Measurements from ENCODE around the gene PSMG3.
A peak's percentile ranks its signal among the peaks of the same experiment; 100 is the strongest.

Gene PSMG3

DNA sequence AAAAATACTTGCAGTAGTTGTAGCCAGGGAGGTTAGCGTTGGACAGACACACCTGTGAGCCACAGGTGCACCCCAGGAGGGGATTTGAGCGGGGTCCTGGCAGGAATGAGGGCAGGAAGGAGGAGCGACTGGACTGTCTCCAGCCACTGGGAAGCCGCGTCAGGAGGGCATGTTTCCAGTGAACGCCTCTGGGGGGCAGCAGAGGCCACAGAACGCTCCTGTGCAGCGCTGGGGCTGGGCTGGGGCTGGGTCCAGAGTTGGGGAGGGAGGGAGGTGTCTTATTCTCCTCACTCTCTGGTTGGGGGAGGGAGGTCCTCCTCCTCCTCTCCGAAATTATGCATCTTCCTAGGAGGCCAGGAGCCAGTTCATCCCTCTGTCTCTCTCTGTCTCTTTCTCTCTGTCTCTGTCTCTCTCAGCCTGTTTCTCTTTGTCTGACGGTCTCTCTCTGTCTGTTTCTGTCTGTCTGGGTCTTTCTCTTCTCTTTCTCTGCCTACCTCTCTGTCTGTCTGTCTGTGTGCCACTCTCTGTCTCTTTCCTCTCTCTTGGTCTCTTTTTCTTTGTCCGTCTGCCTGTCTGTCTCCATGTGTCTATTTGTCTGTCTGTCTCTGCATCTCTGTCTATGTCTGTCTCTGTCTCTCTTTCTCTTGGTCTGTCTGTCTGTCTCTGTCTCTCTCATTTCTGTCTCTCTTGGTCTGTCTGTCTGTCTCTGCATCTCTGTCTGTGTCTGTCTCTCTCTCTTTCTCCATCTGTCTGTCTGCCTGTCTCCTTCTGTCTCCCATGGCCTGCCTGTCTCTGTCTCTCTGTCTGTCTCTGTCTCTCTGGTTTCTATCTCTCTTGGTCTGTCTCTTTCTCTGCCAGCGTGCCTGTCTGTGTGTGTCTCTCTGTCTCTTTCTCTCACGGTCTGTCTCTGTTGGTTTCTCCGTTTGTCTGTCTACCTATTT lies 9.9 kb upstream of the PSMG3 start:
- DNase-seq (ENCODE audit: low read depth), result peak; percentile 49

DNA sequence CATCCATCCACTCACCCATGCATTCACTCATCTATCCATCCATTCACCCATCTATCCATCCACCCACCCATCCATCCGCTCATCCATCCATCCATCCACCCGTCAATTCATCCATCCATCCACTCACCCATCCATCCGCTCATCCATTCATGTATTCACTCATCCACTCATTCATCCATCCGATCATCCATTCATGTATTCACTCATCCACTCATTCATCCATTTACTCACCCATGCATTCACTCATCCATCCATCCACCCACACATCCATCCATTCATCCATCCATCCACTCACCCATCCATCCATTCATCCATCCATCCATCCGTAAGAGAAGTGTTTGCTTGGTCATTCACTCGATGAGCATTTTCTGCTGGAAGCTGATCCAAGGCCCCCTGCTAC lies 8.7 kb upstream of the PSMG3 start:
- DNase-seq (ENCODE audit: low read depth), result no peak

DNA sequence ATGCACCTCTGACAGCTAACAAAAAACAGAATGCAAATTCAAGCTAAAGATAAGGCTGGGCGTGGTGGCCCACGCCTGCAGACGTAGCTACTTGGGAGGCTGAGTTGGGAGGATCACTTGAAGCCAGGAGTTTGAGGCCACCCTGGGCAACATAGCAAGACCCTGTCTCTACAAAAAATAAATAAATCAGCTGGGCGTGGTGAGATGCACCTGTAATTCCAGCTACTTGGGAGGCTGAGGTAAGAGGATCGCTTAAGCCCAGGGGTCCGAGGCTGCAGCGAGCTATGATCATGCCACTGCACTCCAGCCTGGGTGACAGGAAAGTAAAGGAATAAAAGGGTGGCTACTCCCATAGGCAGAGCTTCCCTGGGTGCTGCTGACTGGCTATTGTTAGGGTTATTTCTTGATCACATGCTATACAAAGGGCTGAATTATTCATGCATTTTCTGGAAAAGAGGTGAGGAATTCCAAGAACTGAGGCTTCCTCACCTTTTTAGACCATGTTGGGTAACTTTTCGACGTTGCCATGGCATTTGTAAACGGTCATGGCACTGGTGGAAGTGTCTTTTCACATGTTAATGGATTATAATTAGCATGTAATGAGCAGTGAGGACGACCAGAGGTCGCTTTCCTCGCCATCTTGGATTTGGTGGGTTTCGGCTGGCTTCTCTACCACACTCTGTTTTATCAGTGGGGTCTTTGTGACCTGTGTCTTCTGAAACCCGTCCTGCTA lies 6.9 kb upstream of the PSMG3 start:
- no peak for DNase-seq (ENCODE audit: low read depth)

DNA sequence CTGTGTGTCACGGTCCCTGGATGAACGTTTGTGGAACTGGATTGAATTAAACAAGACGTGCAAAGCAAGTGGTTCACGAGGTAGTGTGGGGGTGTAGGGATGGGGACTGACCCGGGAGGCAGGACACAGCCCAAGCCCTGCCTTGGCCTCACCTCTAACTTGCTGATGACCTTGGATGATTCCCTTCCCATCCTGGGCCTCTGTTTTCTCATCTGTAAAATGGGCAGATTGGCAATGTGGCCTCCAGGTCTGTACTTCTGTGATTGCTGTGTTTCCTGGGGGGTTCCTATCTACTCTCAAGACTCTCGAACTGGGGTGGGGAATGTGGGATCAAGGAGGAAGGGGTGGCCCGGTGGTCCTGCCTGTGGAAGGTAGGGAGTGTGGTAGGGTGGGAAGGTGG lies 6.0 kb upstream of the PSMG3 start:
- DNase-seq (ENCODE audit: low read depth), result no peak

DNA sequence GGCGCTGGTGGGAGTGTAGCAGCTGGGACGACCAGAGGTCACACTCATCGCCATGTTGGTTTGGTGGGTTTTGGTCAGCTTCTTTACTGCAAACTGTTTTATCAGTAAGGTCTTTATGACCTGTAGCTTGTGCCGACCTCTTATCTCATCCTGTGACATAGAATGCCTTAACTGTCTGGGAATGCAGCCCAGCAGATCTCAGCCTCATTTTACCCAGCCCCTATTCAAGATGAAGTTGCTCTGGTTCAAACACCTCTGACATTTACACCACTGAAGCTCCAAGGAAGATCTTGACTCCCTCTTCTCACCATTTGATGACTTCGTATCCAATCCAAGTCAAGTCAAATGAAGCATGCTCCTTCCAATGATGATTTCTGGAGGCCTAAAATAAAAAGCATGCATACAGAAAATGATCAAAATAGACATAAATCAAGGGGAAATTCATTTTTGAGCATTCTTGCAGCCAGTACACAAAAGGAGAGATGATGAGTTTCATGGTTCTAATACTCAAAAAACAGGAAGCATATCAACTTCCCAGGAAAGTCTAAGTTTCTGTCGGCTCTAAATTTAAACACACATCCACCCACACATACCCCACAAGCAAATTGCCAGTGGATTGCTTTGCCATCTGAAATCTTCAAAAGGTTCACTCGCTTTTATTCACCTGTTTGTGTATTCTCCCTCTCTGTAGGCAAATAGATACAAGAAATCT lies 2.4 kb upstream of the PSMG3 start:
- no peak for DNase-seq (ENCODE audit: low read depth)

DNA sequence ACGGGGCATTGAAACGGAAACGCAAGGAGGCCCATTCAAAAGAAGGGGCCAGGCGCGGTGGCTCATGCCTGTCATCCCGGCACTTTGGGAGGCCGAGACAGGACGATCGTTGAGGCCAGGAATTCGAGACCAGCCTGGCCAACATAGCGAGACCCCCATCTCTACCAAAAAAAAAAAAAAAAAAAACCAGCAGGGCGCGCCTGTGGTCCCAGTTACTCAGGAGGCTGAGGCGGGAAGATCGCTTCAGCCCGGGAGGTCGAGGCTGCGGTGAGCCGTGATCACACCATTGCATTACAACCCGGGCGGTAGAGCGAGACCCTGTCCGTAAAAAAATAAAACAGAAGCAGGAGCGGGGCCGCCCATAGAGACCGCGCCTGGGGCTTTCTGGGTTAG lies 396 bp downstream of the PSMG3 start:
- no peak for DNase-seq (ENCODE audit: low read depth)

DNA sequence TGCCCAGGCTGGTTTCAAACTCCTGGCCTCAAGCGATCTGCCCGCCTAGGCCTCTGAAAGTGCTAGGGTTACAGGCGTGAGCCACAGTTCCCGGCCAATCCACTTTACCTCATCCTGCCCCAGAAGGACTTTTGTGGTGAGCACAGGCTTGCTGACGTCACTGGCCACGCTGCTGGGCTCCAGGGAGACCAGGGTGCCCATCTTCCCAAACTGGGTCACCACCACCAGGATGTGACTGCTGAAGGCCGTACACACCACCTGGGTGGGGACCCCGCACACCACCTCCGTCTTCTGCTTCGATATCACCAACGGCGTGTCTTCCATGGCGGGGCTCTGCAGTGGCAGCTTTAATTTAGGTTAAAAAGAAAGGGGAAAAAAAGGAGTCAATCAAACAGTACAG lies 816 bp downstream of the PSMG3 start:
- DNase-seq (ENCODE audit: low read depth), result no peak

DNA sequence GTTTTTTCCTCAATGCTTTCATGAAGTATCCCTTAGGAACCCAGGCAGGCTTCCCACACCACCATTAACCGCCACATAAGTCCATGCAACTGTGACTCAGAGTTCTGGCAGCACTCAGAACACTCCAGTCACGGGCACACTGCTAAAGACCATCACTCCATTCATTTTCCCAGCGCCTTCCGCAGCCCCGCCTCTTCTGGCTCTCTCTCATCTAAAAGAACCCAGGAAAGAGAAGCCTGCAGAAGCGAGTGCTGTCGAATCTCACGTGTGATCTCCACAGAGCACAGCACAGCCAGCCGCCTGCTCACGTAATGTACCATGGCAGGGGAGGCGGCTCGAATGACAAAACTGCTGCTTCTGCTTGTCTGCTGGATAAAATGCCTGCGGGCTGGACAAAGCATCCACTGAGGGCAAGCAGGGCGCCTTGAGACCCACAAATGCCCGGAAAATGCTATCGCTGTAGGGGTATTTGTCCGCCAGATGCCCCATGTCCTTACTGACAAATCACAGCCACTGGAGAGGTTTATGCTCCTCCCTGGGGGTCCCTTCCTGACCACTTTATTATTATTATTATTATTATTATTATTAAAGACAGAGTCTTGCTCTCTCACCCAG lies 1.8 kb downstream of the PSMG3 start:
- DNase-seq (ENCODE audit: low read depth), result no peak

DNA sequence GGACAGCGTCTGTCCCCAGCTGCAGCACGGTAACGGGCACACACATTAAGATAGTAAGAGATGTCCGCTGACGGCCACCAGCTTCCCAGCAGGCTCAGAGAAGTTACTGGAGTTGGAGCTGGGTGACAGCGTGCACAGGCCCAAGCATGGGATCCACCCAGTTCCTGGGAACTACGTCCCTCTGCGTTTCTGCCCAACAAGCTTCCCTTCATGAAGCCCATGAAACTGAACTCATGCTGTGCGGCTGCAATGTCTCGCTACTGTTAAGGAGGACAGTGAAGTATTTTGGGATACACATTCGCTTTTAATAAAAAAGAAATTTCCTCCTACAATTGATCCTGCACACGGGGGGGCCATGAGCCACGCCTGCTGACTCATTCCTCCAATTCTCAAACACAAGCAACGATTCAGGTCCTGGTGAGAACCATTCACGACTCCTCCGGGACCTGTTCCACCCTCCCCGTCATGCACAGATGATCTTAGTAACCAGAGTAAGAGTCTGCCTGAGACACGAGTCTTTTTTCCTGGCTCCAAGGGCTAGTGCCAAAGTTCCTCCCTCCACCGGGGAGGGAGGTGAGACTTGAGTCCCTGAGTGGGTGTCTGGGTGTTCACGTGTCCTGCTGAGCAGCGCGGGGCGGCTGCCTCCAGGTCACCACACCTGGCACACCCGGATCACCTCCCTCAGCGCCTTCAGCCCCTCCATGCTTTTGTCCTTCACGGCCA lies 2.6 kb downstream of the PSMG3 start:
- DNase-seq (ENCODE audit: low read depth), result no peak

DNA sequence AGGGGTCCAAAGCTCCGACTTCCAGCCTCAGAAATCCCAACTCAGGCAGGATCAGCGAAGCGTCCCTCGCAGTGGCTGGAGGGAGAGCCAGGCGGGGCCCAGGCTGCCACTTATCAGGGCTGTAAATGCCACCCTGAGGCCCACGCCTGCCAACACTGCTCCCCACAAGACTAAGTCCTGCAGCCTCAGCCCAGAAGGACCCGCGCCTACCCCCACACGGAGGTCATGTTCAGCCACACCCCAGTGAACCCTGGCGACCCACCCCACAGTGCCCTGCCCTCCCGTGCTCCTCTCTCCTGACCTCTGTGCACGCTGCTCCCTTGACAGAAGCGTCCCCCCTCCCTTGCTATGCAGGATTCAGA lies 3.2 kb downstream of the PSMG3 start:
- DNase-seq (ENCODE audit: low read depth), result no peak

DNA sequence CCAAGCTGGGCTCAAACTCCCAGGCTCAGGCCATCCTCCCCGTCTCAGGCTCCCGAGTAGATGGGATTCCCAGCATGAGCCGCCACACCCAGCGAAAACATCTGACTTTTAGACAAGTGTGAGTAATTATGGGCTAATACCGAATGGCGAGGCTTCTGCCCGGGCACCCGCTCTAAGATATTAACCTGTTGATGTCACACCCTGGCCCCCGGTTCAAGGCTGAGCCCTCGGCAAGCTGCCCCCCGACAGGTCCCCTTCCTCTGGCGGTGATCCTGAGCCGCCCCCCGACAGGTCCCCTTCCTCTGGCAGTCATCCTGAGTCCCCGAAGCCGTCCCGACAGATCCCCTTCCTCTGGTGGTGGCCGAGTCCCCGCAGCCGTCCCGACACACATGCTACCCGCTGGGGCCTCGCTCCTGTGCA lies 5.2 kb downstream of the PSMG3 start:
- no peak for DNase-seq (ENCODE audit: low read depth)

DNA sequence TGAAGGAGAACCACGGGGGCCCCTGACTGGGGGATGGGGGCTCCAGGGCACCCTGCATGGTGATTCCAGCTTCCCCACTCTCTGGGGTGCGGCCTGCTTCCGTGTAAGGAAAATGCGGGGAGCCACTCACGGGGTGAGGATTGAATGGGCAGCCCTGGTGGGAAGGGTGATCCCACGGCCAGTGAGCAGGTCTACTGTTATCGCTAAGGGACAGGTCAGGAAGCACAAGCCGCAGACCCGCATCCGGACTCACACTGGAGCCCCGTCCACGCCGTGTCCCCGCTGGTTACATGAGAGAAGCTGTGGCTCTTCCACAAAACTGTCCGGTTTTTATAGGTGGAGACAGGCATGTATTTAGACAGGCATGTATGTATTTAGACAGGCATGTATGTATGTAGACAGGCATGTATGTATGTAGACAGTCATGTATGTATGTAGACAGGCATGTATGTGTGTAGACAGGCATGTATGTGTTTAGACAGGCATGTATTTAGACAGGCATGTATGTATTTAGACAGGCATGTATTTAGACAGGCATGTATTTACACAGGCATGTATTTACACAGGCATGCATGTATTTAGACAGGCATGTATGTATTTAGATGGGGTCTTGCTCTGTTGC lies 5.7 kb downstream of the PSMG3 start:
- DNase-seq (ENCODE audit: low read depth), result no peak

DNA sequence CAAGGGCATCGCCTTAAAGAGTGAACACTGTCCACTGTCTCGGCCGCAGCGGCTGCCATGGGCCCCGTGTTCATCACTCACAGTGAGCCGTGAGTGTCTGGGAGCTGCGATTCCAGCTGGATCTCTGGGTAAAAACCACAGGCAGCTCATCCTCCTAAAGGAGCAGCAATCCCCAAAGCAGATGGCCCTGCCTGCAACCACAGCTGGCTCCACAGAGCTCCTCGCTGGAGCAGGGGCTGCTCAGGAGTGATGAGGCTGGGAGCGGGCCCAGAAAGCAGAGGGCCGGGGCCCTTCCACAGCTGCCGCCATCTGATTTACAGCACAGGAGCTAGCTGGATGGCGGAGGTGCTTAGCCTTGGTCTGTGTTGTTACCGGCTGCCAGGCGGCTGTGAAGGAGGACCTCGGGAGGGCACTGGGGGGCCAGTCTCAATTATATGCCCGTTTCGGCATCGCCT lies 7.2 kb downstream of the PSMG3 start:
- no peak for DNase-seq (ENCODE audit: low read depth)

DNA sequence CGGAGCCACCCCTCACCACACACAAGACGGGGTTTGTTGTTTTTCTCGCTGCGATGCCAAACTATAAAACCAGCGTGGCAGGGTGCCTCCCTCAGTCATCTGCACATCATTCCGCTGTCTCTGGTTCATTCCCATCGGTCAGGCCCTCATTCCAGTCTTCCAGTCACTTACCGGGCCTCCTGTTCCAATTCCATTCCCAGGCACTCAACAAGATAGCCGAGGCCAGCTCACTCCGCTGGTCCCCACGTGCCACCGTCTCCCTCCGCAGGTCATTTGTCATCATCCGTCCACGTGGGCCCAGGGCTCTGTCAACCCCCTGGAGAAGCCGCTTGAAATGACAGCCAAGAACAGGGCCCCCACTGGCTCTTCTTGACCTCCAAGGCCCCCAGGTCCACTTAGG lies 7.7 kb downstream of the PSMG3 start:
- no peak for DNase-seq (ENCODE audit: low read depth)

DNA sequence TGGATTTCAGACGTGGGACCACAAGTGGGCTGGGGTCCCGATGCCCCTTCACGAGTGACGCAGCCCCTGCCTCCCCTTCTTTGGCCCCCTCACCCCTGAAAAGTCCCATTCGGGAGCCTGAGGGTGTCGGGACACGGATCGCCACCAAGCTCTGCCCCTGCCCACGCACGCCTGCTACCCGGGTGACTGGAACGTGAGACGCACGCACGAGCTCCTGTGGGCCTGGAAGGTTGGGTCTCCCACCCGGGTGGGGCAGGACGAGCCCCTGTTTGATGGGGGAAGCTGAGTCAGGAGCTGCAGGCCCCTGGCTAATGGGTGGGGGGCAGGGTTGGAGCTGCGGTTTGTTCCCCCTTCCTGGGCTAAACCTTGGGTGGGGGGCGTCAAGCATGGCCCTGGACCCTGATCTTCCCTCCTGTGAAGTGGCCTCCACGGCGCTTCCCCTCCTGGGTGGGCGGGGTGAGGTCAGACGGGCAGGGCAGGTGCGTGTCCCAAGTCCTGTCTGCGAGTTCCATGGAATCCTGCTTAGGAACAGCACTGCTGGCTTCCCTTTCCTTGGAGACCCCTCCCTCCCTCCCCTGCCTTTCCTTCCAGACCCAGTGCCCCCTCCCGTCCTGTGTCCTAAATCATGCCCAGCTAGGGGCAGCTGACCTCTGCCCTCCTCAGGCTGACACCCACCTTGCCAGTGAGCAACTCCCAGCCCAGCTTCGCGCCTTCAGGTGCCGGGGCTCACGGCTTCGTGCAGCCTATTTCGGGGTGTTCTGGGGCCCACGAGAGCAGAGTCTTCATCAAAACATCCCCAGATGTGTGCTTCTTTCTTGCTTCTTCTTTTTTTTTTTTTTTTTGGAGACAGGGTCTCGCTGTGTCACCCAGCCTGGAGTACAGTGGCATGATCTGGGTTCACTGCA lies 8.5 kb downstream of the PSMG3 start:
- DNase-seq (ENCODE audit: low read depth), result no peak

DNA sequence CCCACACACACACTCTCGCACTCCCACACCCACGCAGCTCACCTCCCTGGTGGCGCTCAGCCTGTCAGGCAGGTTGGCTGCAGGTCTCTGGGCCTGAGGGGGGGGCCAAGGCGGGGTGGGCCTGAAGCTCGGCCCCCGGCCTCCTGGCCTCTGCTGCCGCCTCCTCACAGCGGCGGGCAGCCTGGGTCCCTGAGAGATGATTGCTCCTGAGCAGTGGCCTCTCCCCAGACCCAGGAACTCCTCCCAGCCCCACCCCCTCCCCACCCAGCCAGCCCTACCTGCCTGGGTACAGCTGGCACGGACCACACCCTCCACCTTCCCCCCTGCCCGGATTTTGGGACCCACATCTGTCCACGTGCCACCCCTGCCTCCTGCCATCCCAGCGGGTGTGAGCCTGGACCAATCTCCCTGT lies 9.2 kb downstream of the PSMG3 start:
- no peak for DNase-seq (ENCODE audit: low read depth)

DNA sequence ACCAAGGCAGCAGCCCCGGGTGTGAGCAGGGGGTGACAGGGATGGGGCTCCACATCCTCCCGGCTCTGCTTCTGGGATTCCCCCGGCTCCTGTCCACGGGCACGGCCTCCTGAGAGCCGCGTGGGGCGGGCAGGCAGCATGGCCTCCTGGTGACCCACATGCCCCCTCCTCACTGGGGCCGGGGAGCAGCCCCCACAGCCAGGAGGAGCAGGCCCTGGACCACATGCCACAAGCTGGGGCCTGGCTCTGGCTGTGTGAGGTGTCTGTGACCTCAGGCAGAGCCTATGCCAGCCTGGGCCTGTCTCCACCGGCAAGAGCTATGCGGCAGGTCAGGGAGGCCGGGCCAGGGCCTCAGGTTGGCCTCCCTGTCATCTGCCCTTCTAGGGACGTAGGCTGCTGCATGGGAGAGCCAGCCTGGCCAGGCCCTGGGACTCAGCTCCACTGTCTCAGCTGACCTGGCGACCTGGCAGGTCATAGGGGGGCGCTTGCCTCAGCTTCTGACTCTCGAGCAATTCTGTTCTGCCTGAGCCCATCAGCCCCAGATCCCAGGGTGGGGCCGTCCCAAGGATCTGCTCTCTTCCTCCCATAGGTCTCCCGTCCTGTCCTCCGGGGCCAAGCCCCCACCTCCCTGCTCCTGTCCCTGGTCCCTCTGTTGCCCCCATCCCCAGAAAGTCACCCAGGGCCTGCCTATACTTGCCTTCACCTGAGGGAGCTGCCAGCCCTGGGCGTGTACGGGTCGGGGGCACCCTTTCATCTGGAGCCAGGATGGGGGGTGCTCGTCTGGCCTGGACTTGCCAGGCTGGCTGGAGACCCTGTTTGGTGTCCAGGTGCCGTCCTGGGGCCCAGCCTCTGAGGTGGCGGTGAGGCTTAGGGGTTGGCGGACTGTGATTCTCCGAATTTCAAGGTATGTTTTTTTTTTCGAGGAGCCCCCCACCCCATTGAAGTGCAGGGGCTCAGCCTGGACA lies 9.9 kb downstream of the PSMG3 start:
- no peak for DNase-seq (ENCODE audit: low read depth)

DNA sequence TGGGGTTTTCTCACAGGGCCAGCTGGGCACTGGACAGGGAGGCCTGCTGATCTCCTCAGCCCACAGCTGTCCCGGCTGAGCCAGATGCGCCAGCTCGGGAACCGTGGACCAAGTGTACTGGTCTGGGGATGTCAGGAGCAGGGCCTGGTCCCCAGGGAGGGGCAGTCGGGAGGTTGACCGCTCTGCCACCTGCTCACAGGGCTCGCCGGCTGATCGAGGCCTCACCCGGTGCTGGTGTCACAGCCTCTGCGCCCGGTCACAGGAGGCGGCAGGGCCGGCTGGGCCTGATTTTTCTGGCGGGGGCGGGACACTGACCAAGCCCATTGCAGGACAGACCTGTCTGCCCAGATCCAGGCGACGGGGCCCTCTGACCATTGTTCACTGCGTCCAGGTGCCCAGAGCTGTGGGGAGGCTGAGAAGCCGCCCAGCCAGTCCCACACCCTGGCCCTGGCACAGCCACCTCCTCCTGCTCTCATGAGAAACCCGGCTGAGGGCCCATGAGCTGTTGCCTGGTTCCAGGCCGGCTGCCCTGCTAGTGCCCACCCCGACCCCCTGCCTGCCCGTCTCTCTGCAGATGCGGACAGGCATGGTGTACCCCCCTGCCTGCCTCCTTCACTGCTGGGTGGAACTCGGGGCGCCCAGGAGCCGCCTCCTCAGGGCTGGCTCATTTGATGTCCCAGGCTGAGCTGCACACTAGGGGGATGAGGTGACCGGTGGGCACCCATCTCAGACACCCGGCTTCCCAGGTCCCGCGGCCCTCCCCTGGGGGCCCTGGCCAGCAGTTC lies 10.8 kb downstream of the PSMG3 start:
- DNase-seq (ENCODE audit: low read depth), result no peak
